Measurements from ENCODE around the gene SNUPN.
"Not testable (repeated sequence)": the region's sequence is repeated elsewhere in the genome, so short reads cannot be mapped to it uniquely, and the experiment has no call there.

Gene SNUPN

DNA sequence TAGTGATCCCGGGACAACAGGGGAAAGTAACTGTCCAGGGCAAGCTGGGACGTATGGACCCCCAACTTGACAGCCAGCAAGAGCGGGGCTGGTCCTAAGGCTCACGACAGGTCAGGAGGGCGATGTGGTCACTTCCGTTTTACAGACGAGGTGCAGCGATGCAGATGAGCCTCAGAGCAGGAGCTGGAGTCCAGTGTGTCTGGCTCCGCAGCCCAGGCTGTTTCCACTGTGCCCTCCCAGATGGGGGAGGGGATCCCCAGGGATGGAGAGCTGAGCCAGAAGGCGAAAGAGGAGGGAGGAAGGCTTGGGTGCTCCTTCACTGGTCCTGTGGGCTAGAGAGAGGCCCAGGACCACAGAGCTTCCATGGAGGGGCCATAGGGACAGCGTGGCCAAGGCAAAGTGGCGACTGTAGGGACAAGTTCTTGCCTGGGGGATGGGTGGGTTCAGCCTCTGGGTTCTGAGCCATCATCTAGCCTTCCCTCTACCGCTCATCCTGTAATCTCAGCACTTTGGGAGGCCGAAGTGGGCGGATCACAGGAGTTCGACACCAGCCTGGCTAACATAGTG, 27.9 kb upstream of the SNUPN start:
- no peak for DNase-seq

GRCh38 chr15:75651810-75652543, 26.5 kb upstream of the SNUPN start:
- DNase-seq: no peak

DNA sequence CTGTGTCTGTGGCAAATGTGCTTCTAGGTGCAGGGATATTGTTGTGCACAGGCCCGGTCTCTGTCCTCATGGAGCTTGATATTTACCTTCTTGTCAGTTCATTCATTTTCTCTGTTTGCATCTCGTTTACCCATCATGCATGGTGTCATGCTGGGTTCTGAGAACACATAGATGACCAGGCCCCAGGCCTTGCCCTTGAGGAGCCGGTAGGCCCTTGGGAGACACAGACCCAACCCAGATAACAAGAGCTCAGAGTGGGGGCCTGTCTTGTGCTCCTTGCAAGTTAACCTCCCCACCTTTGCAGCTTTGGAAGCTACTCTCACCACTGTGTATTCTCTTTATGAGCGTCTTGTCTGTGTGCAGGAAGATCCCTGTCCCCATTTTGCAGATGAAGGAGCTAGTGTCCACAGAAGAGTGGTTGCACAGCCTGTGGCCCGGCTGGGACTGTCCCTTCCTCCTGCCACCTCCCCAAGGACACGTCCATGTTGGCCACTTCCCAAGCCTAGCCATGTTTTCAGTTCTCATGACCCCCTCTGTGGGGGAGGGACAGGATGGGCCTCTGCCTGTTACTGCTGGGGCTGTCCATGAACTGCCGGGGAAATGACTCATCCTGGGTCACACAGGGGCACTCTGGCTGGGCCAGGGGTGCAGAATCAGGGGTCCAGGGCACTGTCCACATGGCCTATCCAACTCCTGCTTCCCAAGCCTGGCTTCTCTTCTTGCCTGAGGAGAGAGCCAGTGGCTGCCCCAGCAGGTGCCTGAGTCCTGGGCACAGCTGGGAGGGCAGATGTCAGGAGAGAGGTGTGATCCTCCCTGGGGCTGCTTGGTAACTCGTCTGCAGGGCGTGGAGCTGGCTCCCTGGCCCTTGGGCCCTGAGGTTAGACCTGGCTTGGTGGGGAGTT, 25.6 kb upstream of the SNUPN start:
- DNase-seq: peak; percentile 61

DNA sequence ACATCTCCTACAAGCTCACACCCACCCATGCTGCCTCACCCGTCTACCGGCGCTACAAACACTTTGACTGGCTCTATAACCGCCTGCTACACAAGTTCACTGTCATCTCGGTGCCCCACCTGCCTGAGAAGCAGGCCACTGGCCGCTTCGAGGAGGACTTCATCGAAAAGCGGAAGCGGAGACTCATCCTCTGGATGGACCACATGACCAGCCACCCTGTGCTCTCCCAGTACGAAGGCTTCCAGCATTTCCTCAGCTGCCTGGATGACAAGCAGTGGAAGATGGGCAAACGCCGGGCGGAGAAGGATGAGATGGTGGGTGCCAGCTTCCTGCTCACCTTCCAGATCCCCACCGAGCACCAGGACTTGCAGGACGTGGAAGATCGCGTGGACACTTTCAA, 24.3 kb upstream of the SNUPN start:
- DNase-seq: no peak

DNA sequence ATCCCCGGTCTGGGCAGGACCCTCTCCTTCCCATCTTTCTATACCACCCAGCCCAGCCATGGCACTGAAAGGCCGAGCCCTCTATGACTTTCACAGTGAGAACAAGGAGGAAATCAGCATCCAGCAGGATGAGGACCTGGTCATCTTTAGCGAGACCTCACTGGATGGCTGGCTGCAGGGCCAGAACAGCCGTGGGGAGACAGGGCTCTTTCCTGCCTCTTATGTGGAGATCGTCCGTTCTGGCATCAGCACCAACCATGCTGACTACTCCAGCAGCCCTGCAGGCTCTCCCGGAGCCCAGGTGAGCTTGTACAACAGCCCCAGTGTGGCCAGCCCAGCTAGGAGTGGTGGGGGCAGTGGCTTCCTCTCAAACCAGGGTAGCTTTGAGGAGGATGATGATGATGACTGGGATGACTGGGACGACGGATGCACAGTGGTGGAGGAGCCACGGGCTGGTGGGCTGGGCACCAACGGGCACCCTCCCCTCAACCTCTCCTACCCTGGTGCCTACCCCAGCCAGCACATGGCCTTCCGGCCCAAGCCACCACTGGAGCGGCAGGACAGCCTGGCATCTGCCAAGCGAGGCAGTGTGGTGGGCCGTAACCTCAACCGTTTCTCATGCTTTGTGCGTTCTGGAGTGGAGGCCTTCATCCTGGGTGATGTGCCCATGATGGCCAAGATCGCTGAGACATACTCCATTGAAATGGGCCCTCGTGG, 23.7 kb upstream of the SNUPN start:
- no peak for DNase-seq

DNA sequence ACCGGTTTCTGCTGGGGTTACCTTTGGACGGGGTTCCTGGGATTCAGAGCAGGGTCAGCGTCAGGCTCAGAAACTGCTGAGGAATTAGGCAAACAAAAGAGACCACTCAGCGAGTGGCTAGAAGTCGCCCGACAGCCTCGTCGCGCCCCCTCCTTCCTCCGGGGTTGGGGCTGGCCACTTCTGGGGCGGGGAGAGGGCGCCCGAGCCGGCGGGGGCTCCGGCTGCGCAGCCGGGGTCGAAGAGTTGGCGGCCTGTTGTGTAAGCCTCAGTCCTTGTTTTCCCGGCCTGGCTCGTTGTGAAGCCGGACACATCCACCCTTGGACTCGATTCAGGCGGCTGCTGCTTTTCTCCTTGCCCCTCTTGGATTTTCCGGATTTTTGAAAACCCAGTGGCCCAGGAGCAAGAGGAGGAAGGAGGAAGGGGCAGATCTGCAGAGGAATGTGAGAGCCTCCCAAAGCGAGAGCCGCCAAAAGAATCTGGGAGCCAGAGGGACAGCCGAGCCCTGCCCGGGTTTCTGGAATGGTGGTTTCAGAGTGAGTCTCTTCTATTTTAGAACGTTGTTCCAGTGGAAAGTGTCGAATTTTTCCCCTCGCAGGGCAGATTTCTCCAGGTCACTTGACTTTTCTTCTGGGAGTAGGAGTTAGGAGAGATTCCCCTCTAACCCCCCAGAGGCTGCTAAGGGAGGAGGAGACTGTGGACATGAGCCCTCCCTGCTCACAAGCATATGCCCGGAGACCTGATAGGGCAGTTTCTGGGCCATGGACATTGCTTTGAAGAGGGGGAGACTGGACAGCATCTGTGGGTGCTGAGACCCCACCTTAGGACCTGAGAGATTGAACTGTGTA, 22.9 kb upstream of the SNUPN start:
- DNase-seq: no peak

DNA sequence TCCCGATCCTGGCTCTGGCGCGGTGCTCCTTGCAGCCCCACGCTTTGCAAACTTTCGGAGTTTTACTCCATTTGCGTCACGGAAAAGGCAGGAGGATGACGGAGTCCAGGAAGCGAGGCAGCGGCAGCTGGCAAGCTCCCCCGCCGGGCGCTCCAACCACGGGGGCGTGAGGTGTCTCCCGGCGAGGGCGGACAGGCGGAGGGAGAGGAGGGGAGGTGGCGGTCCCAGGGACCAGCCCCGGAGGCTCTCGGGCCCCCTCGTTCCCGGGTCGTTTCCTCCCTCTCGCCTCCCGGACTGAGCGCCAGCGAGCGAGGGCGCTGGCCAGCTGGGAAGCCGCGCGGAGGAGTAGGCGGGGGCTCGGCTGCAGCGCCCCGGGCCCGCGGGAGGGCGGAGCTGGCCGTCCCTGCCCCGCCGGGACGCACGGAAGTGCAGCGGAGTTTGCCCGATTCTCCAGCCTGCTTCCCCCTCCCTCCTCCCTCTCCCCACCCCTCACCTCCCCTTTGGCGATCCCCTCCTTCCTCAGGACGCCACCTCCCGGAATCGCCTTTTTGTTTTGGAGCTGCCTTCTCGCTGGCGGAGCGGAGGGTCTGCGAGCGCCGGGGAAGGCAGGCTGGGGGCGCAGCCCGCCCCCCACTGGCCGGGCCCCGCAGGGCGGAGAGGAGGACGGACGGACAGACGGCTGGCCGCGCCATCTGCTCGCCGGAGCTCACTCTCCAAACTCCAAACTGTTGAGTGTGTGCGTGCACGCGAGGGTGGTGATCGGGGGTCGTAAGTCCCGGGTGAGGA, 22.0 kb upstream of the SNUPN start, which contains the start of gene SNX33:
TSS of gene SNX33 (plus strand) at position 543 of the 786 bp plus-strand sequence. CDS start 1,191 bp downstream, outside the sequence.
- DNase-seq: peak; percentile 93

DNA sequence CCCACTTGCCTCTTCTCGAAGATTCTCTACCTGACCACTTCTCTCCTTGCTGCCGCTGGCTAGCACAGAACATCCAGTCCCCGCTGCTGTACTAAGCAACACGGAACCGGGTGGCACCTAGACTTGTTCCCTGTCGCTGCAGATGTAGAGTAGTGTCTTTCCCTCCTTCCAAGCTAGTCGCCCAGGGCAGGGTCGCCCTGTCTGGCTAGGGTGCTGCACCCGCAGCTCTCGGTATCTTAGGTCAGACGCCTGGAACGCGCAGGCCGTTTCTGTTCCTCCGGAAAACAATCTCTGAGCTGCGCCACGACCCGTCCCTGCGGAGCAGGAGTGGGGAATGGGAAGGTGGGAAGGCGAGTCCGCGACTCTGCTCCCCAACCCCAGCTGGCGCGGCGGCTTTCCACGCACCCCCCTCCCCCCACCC, 21.4 kb upstream of the SNUPN start:
- DNase-seq: no peak

DNA sequence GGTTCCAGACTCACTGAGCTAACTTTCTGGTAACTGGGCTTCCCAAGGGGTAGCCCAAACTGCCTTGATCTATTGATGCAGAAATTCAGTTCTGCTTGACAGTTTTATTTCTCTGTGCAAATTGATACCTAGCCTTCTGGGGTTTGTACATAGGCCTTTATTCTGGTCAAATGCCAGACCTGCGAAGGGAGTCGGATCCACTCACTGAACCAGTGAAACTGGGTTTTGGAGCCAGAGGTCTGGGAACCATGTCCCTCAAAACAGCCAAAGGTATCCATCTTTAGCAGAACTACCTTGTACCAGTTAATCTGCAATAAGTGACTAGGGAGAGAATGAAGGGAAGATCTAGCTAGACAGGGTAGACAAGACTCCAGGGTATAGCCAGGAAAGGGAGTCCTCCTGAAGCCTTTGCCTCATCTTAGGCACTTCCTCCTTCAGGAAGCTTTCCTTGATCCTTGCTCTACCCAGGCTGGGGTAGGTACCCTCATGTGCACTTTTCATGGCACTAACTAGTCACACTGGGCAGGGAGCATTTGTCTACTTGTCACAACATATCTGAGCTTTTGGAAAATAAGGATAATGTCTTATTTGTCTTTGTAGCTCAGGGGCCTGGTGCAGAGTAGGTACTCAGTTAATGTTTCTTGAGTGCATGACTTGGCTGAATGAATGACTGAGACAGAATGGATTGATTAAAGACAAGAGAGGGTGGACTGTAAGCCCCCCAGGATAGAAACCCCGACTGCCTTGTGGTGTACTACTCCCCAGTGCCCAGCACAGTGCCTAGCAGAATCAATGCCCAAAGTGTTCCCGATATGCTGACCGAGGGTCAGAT, 20.8 kb upstream of the SNUPN start:
- DNase-seq: no peak

DNA sequence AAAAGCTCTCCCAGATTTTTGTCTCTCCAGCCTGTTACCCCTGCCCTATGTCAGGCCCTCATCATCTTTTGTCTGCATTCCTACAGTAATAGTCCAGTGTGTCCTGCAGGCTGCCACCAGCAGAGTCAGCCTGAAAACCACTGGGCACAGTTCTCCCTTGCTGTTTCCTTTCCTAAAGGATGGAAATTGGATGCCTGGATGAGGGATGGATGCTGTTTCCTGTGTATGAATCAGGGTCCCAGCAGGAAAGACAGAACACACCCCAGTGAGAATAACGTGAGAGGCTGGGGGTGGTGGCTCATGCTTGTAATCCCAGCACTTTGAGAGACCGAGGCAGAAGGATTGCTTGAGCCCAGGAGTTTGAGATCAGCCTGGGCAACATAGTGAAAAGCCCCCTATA, 18.9 kb upstream of the SNUPN start:
- DNase-seq: peak; percentile 22

- DNase-seq: no peak
Observed at GRCh38 chr15:75641603-75642002, 16.1 kb upstream of the SNUPN start.

DNA sequence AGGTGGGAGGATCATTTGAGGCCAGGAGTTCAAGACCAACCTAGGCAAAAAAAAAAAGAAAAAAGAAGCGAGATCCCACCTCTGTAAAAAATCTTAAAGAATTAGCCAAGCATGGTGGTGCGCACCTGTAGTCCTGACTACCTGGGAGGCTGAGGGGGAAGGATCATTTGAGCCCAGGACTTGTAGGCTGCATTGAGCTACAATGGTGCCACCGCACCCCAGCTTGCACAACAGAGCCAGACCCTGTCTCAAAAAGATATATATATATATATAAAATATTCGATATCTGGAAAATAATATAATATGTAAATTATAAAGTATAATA, 15.6 kb upstream of the SNUPN start:
- no peak for DNase-seq

DNA sequence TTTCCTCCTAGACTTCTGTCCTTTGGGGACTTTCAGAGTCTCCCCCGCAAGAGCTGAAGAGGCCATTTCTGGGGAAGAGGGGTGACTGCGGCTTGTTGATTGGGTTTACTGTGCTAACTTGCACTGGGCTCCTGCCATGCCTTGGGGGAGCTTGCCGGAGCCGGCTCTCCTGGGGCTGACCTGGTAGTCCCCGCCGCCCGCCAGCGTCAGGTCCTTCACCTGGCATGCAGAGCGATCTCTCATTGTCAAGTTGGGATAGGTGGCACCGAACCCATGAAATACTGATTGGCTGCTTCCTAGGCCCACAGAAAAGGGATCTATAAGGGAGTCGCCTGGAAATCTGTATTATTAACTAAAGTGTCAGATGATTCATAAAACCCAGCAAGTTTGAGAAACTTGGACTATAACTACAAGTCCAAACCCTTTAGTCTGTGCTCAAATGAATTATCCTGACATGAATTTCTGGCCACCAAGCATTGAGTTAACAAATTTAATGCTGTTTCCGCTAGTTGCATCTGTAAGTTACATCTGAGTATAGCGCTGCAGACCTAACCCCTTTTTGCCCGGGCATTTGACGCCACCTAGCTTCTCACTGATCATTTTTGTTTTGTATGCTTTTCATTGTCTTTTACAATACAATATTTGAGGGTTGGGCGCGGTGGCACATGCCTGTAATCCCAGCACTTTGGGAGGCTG, 15.1 kb upstream of the SNUPN start:
- peak; percentile 7 for DNase-seq

- peak; percentile 99 for DNase-seq
Observed at GRCh38 chr15:75639709-75640482, 14.4 kb upstream of the SNUPN start, which contains the start of gene IMP3. IMP3 (minus strand) TSS chr15:75640224; CDS start chr15:75640168, 56 bp downstream.

DNA sequence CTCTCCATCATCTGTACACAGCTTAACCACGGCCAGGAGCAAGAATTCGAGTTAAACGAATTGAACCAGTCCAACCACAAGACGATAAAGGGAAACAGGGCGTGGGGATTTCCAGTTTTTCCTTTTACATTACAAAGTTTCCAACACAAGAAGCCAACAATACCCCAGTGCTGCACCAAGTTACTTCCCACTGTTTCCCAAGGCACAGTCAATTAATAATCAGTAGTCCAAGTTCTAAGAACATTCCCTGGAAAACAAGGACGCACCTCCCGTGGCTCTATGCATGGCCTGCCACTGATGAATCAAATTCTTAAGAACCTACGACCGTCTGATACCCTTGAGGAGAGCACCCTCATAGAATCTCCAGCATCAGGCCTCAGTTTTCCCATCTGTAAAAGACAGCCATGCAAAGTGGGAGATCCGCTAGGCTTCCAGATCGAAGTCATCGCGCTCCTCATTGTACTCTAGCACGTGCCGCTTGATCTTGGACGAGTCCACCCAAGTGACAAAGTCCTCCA, 13.7 kb upstream of the SNUPN start:
- peak; percentile 6 for DNase-seq

GRCh38 chr15:75637245-75638009, 11.9 kb upstream of the SNUPN start:
- DNase-seq: peak; percentile 1

- no peak for DNase-seq
Observed at GRCh38 chr15:75636026-75636425, 10.5 kb upstream of the SNUPN start.

GRCh38 chr15:75633922-75634321, 8.4 kb upstream of the SNUPN start:
- not testable (repeated sequence) for DNase-seq

All from NCI-H226 (cell line).